ENCODE results near the gene TIMM10B. TPM values are rescaled to one million over a fixed set of nuclear protein-coding genes. Genes with fewer than 3 reads are reported as not detected.
A peak's percentile ranks its signal among the peaks of the same experiment; 100 is the strongest.

Gene TIMM10B, protein sequence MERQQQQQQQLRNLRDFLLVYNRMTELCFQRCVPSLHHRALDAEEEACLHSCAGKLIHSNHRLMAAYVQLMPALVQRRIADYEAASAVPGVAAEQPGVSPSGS
- 10 to 100 TPM; 16.0 to 22.0 (median 18.3) TPM for polyA plus RNA-seq (ENCODE audit: insufficient read length in 10 of 10)
- long read RNA-seq, donor 1, transcript TIMM10B-201 (3 exons, 2,840 nt) = major isoform, 7 of 20 reads
- long read RNA-seq, donor 1, partial matches to known transcripts = 13 of 20 reads
- long read RNA-seq, donor 1, other reads (novel, unspliced or antisense) = 0 of 20 reads
- long read RNA-seq, donor 2, partial matches to known transcripts = 0 of 2 reads
- long read RNA-seq, donor 2, other reads (novel, unspliced or antisense) = 0 of 2 reads
- long read RNA-seq, donor 3 = 0 reads
- long read RNA-seq, donor 4, transcript TIMM10B-201 (3 exons, 2,840 nt) = major isoform, 10 of 11 reads
- long read RNA-seq, donor 4, partial matches to known transcripts = 0 of 11 reads
- long read RNA-seq, donor 4, other reads (novel, unspliced or antisense) = 0 of 11 reads
- long read RNA-seq, donor 5, transcript TIMM10B-201 (3 exons, 2,840 nt) = major isoform, 16 of 19 reads
- long read RNA-seq, donor 5, partial matches to known transcripts = 0 of 19 reads
- long read RNA-seq, donor 5, other reads (novel, unspliced or antisense) = 0 of 19 reads
- long read RNA-seq, donor 6, transcript TIMM10B-201 (3 exons, 2,840 nt) = major isoform, 8 of 8 reads
- long read RNA-seq, donor 6, partial matches to known transcripts = 0 of 8 reads
- long read RNA-seq, donor 6, other reads (novel, unspliced or antisense) = 0 of 8 reads
- long read RNA-seq, donor 7, transcript TIMM10B-201 (3 exons, 2,840 nt) = major isoform, 6 of 6 reads
- long read RNA-seq, donor 7, partial matches to known transcripts = 0 of 6 reads
- long read RNA-seq, donor 7, other reads (novel, unspliced or antisense) = 0 of 6 reads
- long read RNA-seq, donor 8, transcript TIMM10B-201 (3 exons, 2,840 nt) = major isoform, 9 of 10 reads
- long read RNA-seq, donor 8, partial matches to known transcripts = 0 of 10 reads
- long read RNA-seq, donor 8, other reads (novel, unspliced or antisense) = 0 of 10 reads
- long read RNA-seq, donor 9, partial matches to known transcripts = 0 of 1 reads
- long read RNA-seq, donor 9, other reads (novel, unspliced or antisense) = 0 of 1 reads

DNA sequence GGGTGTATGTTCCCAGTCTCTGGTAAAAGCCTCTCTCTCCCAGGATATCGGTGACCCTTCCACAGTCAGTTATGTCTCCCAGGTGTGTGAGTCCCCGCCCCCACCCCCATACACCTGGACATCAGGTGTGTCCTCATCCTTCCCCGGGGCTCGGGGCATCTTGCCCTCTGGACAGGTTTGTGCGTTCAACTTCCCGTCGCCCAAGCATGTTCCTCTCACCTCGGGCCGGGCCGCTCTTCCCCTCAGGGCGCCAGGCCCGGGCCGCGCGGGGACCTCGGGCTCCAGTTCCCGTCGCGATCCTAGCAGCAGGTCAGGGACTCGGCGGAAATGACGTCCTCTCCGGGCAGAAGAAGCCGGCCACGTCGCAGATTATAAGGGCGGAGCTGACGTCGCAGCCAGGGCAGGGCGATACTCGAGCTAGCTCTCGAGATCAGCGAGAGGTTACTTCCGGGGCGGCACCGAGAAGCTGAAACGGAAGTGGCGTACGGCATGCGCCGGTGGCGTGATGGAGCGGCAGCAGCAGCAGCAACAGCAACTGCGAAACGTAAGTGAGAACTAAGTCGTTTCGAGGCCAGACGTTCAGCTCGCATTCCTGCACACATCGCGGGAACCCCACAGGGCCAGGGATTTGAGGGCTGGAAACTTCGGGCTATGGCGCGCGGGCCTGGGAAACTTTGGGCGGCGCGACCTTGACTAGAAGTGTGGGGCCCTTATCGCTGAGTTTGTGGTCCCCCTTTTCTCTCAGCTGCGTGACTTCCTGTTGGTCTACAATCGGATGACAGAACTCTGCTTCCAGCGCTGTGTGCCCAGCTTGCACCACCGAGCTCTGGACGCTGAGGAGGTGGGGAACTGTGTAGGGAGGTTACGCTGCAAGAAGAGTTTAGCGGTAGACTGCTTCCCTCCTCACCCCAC lies at the start of gene TIMM10B, which contains the start of gene ARFIP2:
TIMM10B (plus strand) TSS at position 490 of the 912 bp plus-strand sequence; CDS start at position 506, 16 bp downstream.
ARFIP2 (minus strand) TSS at position 320 of the 912 bp plus-strand sequence. CDS start 910 bp downstream, outside the sequence.
- DNase-seq = peak; percentile 98 to 99 (median 99)

DNA sequence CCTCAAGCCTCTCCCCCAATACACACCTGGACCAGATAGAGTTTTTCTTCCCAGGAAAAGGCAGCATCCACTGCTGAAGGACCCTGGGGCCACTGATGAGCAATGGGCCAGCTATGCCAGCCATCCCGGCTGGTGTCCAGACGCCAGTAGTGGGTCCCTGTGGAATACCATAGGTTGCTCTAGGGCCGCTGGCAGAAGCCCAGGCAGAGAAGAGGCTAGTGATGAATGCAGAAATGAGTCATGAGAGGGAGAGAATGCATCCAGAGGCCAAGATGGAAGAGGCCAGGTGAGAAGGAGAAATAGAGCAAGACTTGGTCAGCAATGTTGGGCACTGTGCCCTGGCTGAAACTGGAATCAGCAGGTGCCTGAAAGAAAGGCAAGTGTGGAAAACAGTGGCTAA lies 49.4 kb upstream of the TIMM10B start:
- DNase-seq = peak in 1 of 3 donors; percentile 31

DNA sequence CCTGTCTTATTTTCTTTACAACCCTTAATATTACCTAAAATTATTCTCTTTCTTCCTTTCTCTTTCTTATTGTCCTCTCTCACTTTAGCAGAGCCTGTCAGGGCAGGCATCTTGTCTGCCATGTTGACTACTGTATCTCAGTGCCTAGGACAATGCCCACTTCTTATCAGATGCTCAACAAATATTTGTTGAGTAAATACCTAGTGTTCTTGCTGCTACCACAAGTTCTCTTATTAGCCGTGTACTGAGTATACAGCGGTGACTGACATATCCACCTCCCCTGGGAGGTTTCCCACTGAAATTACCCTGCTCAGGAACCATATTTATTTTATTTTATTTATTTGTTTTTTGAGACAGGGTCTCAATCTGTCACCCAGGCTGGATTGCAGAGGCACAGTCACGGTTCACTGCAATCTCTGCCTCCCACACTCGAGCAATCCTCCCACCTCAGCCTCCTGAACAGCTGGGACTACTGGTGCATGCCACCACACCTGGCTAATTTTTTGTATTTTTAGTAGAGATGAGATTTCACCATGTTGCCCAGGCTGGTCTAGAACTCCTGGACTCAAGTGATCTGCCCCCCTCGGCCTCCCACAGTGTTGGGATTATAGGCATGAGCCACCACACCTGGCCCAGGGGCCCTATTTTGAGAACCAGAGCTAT lies 47.2 kb upstream of the TIMM10B start:
- no peak for DNase-seq

DNA sequence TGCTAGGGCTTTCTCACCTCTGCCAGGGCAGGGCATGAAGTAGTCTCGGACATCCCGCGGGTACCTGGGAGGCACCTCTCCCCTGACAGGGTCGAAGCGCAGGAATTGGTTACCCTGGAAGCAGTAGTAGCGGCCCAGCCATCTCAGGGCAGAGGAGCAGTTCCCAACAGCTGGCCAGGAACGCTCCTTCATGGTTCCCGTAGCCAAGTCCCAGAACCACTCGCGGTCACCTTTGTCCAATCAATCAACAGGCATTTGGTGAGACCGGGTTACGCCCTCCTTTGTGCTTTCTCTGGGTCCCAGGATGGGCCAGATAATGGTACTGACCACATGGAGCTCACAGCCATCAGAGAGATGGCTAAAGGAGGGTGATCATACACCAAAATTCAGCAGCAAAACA lies 43.9 kb upstream of the TIMM10B start:
- DNase-seq = no peak

DNA sequence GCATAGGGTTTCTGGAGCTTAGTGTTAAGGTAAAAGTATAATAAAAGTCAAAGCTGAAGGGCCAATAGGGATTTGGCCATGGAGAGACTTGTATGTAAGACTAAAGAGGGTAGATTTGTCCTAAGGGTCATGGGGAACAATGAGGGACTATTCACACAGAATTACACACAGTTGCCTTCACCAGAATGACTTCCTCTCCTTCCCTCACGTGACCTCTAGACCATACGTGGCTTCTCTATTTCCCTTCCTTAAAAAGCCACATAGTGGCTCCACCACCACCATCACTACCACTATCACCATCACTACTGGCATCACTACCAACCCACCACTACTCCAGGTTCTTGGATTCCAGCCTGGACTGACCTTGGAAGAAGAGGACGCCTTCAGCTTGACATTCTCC lies 43.3 kb upstream of the TIMM10B start:
- DNase-seq = no peak

DNA sequence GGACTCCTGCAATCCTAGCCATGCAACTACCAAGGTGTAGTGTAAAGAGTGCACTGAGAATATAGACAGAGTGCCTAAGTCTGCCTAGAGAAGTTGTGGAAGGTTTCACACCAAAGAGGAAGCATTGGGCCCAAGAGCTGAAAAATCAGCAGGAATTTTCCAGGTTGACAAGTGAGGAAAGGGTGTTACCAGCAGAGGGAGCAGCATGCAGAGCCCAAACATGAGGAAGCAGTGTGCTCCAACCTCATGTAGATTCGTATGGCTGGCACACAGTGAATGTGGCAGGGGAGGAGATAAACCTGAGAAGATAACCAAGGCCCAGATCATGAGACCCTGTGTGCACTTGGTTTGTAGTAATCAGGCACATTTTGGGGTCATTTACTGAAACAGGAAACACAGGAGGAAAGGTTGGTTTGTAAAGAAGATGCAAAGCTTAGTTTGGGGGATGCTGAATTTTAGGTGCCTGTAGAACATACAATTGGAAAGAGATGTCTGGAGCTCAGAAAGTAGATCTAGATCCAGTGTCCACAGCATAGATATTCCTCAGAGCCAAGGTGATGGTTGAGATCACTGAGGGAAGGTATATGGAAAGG lies 42.2 kb upstream of the TIMM10B start:
- peak; percentile 17 to 57 (median 26) for DNase-seq

DNA sequence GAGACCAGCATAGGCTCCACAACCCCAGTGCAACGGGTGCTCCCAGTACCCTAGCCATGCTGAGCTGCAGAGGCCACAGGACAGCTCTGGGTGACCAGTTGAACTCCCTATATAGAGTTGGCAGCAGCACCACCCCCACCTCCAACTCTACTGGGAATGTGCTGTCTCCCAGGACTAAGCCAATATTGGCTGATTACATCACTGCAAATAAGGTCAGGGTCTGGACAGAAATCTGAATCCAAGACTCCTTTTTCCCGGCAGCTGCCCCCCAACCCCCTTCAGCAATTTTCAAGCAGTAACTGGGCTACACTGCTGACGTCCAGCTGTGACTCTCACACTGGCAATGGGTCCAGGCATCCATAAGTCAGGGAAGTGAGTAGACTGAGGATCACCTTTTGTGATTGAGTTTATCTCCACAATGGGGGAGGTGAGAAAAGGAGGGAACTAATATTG lies 40.4 kb upstream of the TIMM10B start, which contains the start of gene HPX:
HPX (minus strand) TSS at position 82 of the 453 bp plus-strand sequence; CDS start at position 58, 24 bp downstream.
- no peak for DNase-seq

DNA sequence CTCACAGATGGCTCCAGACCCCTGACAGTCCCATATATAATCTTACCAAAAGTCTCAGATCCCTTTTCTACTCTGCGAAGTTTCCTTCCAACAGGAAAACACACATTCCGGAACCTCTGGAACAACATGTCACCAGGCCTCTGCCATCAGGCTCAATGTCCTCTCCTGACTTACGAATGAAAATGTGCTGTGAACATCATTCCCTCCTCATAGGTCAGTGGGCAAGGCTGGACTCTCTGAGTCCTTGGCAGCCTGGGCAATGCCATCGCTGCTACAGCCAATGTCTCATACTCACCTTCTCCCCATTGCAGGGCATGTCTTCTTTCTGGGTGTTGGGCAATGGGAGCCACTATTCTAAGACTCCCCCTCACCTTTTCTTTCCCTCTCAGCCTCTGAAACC lies 38.9 kb upstream of the TIMM10B start:
- no peak for DNase-seq

DNA sequence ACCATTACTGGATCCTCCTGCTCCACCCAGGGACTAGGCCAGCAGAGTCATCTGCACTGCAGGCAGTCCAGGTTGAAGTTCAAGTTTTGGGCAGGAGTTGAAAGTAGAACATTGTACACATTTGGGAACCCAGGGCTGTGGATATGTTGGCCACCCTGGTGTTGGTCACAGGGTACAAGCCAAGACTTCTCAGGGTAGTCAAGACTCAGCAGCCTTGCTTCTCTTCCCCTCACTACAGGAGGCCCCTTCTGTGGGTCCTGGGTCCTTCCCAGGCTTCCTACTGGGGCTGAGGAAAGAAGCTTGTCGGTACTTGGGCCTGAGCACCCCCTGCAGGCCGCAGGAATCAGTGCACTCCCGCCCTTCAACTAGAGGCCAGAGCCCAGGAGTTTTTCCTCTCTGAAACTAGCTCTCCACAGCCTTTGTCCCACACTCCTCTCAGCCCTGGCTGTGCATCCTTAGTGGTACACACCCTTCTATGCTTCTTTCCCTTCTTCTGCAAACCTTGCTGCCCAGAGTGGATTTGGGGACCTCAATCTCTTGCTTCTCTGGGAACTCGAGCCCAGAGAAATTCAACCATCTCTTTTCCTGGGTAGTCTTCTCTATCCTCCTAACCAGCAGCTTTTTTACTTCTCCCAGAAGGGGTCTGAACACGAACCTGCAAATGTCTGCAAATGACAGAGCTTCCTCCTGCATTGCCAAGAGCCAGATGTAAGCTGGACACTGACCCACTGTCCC lies 37.9 kb upstream of the TIMM10B start:
- peak in 2 of 3 donors; percentile 41 to 58 for DNase-seq

DNA sequence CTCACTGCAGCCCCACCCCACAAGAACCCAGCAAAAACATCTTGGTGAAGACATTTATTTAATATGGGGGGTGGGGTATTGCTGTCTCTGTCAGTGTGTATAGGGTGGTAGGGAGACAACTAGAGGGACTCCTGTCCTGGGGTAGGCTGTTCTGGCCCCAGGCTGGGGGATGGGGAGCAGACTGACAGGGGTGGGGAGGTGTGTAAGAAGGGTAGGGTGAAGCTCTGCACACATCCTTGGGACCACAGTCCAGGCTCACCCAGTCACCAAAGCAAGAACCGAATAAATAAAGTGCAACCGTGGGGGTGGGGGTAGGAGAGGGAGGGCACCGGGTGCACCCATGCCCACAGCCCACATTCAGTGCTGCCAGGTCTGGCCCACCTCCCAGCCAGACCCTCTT lies 32.7 kb upstream of the TIMM10B start:
- no peak for DNase-seq

DNA sequence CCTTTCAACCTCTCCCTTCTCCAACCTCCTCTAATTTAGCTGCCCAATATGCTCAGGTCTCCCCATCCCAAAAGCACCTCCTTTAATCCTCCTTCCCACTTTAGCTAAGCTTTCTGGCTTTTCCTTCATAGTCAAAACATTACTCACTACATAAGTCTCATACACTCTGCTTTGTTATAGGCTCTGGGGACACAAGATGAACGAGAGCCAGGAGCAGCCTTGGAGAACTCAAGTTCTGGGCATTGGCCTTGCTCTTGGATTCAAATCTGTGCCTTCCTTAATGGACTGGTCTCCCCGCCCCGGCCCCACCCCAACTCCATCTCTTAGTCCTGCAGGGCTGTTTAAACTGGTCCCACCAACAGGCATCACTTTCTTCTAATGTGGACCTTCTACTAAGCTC lies 29.1 kb upstream of the TIMM10B start:
- DNase-seq = no peak

DNA sequence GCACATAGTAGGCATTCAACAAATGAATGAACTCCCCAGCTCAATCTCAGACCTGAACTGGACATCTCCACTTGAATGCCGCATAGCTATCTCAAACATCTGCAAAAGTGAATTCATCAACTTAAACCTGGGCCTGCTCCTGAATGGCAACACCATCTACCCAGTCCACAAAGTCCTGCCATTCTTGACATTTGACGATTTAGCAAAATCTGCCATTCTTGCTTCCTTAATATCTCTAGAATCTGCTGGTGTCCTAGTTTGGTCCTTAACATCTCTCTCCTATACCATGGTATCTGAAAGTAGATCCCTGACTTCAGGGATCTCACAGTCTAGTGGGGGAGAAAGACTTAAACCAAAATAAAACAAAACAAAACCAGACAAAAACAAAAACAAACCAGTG lies 28.1 kb upstream of the TIMM10B start:
- no peak for DNase-seq

DNA sequence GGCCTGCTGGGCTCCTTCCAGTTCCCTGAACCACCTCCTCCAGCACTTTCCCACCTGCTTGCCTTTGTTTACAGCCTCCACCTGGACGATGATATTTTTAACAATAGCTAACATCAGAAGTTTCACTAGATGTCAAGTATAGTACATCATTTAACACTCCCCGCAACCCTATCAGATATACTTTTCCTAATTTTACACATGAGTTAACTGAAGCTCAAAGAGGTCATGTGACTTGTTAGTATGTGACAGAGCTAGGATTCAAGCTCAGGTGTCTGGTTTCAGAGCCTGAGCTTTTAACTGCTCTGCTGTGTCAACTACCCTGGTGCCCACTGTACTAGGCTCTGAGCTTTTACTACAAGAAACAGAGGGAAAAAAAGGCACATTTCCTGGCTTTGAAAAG lies 26.2 kb upstream of the TIMM10B start:
- DNase-seq = no peak

DNA sequence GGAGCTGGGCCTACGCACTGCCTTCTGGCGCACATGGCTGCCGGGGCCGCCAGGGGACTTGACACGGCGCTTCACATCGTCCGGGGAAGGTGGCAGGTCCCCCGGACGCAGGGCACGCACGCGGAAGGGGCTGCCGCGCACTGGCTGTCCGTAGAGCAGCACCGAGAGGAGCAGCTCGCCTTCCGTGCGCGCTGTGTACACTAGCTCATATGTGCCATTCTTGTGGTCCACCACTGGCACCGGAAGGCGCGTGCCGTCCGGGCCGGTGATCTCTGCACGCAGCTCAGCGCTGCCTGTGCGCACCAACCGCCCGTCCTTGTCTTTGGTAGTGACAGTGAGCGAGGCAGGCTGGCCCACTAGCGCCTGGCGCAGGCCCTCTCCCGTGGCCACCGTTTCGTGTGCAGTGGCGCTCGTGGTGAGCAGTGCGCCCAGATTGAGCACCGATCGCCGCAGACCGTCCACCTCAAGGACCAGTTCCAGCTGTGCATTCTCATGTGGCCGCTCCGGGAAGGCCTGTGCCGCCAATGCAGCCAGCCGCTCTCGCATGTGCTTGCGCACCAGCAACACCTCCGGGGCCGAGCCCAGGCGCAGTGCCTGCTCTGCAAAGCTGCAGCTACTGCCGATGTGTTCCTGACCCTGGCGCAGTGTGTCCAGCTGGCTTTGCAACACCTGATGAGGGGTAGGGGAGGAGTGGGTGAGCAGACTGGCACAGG lies 24.8 kb upstream of the TIMM10B start:
- no peak for DNase-seq

DNA sequence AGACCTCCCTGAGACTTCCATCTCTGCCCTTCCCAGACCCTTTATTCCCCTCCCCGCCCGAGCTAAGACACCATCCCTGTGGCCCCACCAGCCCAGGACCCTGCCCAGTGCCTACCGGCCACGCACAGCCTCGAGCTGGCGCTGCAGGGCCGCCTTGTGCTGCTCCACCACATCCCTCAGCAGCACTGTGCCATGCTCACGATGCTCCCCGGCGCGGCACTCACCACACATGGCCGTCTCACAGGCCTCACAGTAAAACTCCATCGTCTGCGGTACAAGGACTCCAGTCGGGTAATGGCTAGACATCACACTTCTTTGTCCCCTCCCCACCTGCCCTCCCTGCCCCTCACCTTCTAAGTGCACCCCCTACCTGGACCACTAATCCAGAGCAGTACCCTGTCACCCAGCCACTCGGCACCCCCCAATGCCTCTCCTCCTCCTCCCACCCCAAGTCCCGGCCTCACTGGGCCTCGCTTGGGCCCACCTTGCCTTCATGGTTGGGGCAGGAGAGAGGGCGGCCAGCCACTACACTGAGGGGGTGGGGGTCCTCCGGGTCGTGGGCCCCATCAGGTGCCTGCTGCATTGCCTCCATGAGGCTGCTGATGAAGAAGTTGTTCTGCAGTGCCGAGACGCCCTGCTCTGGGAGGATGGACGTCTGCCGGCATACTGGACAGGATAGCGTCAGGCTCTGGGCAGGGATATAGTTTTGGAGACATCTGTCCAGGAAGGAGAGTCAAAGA lies 23.6 kb upstream of the TIMM10B start:
- DNase-seq = no peak

DNA sequence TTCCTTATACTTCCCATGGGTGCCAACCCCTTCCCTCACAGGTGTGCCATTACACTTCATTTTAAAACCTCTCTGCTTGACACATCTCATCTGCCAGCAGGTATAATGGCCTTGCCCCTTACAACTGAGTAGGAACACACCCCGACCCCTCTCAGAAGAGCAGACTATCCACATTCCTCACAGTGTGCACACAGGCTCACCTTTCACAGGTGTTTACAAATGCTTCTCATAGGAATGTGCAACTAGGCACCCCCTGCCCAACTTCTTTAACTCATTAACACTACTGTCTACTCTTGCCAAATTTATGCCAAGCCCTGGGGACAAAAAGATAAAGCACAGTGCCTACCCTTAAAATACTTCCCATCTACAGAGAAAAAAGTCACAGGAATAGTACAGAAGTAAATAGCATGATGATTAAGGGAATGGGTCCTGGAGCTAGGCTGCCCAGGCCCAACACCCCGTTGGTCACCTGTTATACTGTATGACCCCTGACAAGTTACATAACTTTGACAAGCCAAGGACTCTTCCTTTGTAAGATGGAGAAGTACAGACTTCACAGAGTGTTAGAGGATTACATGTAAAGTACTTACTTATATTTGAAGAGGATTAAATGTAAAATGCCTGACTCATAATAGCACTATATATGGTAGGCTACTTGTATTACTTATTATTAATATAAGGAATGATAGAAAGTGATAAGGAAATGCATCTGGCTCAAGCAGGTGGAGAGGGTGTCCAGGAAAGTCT lies 22.8 kb upstream of the TIMM10B start:
- DNase-seq = no peak

DNA sequence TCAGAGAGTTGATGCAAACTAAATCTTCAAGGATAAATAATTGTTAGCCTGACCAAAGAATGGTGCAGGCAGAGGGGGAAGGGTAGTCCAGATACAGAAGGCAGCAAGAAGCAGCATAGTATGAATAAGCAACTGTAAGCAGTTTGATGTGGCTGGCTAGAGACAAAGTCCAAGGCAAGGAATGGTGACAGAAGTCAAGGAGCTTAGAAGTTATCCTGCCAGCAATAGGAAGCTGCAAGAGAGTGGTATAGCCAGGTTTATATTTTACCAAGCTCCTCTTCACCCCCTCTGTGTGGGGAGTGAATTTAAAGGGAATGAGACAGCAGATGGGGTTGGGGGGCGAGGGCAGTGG lies 22.2 kb upstream of the TIMM10B start:
- DNase-seq = no peak

All from muscle of back (tissue), 13 donors.